Hematopoietic multipotent progenitor cell treated with erythropoietin and hydrocortisone succinate and interleukin-3 and kit ligand, for 4 days (in vitro differentiated cells): ENCODE data around the gene MAFG.
A peak's percentile ranks its signal among the peaks of the same experiment; 100 is the strongest.

Experiments
- DNase-seq: peaks from one replicate; pipeline ENCODE4 v3.0.0-alpha.2; 2015

Gene MAFG

GRCh38 chr17:81927653-81928543 is at the start of gene MAFG:
TSS of gene MAFG (minus strand) at chr17:81927735. CDS start at chr17:81923185, 4,550 bp downstream.
- peak; percentile 98 for DNase-seq

DNA sequence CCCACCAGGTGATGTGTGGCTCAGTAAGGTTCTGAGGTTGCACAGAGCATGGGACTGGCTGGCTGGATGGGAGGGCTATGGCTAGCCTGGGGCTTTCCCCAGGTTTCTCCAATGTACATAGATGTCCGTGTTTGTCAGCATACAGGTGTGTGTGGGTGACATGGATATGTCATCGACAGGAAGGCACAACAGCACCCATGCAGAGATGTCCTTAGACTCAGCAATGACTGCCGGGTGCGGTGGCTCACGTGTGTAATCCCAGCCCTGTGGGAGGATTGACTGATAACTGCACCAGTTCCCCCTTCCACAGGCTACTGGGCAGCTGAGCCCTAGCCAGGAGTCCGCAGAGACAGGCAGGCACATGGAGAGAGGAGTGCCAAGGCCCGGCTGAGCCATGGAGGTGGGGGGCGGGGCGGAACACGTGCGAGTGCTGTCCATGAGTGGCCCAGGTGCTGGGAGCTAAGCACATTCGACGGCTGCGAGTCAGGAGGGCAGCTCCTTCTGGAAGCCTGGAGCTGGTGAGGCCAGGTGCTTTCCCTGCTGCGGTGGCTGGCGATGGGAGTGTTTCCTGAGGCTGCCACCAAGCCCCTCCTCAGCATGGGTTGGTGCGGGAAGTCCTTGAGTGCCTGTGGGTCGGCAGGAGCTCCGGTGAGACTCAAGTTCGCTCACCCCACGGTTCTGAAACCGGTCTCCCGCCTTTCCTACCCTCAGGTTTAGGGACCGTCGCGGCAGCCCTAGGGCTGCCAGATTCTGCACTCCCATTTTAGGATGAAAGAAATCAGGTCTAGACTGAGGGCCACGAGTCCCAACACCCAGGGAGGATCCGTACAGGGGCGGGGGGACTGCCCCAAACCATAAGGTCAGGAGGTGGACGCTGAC is 49.0 kb upstream of the MAFG start:
- DNase-seq, result peak; percentile 36

GRCh38 chr17:81973432-81973831 is 45.9 kb upstream of the MAFG start:
- no peak for DNase-seq

- no peak for DNase-seq
Observed at GRCh38 chr17:81968850-81969812, 41.6 kb upstream of the MAFG start.

DNA sequence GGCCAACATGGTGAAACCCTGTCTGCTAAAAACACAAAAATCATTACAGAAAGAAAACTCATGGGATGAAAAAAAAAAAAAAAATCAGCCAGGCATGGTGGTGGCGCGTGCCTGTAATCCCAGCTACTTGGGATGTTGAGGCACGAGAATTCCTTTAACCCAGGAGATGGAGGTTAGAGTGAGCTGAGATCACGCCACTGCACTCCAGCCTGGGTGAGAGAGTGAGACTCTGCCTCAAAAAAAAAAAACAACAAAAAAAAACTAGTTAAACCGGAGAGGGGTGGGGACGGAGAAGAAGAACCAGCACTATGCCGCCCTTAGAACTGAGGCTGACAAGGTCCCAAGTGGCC is 40.8 kb upstream of the MAFG start:
- DNase-seq, result no peak

GRCh38 chr17:81967533-81968395 is 40.2 kb upstream of the MAFG start:
- DNase-seq, result peak; percentile 94

GRCh38 chr17:81967244-81967532 is 39.7 kb upstream of the MAFG start:
- no peak for DNase-seq

DNA sequence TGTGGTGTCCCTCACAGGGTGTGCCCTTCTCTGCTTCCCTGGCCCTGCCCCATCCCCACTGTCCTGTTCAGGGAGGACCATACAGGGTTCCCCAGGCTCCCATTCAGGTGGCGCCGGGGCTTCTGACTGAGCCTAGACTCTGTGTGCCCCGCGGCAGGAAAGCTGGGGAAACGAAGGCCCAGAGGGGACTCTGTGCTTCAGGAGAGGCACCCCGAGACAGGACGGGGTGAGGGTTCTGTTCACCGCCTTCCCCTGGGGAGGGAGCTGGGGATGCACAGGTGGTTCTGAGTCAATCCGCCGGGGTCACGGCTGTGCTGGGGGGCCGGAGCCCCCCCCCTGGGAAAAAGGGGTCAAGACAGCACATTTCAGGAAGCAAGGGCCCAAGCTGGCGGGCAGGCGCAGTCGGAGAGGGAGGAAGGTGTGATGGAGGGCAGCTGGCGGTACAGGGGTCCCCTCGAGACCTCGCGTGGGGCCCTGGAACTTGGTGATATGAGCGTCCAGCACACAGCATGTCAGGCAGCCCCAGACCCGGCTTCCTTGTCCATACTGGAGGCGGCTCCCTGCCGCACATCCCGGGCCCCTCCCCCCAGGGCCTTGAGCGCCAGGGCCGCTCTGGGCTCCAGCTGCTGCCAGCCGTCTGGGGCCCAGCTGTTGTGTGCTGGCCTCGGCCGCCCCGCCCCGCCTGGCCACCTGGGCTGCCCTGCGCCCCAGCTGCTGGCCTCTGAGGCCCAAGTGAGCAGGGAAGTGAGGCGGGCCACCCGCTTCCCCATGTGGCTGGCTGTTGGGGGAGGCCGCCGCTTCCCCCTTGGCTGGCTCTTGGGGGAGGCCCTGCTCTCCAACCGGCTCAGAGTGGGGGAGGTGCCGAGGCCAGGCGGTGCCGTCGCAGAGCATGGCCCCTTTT is 39.1 kb upstream of the MAFG start:
- DNase-seq, result peak; percentile 81

DNA sequence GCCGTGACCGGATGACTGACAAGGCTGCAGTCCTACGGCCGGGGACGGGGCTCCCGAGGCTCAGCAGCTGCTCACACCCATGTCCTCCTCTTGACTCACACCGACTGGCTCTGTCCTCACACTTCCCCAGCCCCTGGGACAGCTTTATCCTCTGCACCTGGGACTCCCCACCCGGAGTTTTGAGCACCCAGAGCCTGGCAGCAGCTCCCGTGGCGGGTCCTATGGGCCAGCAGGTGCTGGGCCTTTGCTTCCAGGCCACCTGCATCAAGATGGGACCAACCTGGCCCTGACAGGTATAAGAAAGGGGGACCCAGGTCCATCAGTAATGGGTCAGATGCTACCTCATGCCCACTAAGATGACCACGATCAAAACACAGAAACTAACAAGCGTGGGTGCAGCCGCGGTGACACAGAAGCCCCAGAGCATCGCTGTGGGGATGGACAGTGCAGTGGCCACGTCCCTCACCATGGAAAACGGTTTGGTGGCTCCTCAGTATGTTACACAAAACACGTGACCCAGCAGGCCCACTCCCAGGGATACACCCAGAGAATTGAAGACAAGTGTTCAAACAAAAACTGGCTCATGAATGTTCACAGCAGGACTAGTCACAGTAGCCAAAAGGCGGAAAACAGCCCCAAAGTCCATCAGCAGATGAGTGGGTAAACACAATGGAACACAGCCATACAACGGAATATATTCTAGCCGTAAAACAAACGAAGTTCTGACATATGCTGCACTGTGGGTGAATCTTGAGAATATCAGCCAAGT is 36.7 kb upstream of the MAFG start:
- DNase-seq, result no peak

DNA sequence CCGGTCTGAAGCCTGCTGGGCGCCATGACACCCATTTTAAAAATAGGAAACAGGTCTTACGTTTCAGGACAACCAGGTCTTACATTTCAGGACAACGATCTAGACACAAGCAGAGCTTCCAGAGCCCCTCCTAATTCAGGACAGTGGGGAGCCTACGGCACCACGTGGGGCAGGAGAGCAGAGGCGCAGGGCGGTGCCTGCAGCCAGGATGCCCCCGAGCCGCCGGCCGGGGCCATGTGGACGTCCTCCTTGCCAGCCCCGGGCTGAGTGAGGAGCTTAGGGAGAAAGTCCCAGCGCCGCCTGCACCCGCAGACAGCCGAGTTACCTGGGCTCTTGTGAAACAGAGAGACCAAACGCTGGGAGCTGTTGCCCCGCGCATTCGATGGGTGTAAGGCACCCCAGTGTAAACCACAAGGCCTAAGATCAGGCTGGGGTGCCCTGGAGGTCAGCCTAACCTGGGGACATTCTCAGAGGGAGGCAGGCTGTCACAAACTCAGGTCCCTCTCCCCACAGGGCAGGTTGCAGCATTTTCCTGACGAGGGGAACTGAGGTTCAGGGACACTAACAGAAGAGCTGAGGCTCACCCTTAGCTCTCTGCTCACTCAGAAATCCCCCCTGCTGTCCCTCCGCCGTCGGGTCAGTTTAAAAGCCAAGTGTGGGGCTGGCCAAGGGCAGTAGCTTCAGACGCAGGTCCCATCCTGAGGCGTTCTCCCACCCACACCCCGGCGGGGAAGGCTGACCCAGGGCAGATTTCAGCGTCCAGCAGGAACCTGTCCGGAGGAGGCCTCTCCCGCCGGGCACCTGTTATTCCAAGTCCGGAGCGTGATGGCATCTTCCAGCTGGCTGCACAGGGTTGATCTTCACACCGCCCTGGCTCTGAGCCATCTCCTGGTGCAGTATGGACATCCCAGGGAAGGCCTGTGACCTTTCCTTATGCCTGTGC is 35.2 kb upstream of the MAFG start:
- DNase-seq, result no peak

- DNase-seq, result no peak
Observed at GRCh38 chr17:81961521-81962498, 34.3 kb upstream of the MAFG start.

GRCh38 chr17:81961087-81961511 is 33.6 kb upstream of the MAFG start, which contains the start of gene NOTUM:
TSS of gene NOTUM (minus strand) at chr17:81961187. CDS start at chr17:81960909, 278 bp downstream.
- peak; percentile 67 for DNase-seq

- no peak for DNase-seq
Observed at GRCh38 chr17:81960130-81960958, 32.8 kb upstream of the MAFG start.

- peak; percentile 78 for DNase-seq
Observed at GRCh38 chr17:81959362-81960129, 32.0 kb upstream of the MAFG start.

DNA sequence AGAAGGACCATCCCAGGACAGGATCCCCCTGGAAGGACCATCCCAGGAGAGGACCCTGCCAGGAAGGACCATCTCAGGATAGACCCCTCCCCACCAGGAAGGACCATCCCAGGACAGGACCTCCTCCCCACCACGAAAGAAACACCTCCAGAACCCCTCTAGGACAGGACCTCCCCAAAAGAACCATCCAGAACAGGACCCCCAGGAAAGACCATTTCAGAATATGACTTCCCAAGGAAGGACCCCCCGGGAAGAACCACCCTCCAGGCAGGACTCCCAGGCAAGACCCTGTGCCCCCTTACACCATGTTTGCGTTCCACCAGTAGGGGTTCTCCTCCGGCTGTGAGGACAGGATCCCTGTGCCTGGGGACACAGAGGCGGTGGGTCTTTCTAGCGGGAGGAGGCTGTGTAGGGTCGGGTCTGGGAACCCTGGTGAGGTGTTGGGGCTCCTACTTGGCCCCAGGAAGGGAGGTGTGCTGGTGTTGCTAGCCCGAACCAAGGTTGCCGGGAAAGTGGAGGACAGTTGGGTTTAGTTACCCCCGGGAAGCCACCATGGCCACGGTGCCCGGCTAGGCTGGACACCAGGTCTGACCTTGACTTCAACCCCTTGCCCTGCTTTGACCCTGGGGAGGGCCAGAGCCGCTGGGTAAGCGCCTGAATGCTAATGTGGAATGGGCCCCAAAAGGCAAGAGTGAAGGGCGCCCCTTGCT is 31.3 kb upstream of the MAFG start:
- DNase-seq, result no peak
